ENCODE data around the gene PCDH10. TPM values are rescaled to one million over a fixed set of nuclear protein-coding genes. Genes with fewer than 3 reads are reported as not detected.

The PCDH10 gene
- total and polyA plus RNA-seq, 3 donors from 2014 or later: 3.3 to 7.2 (median 5.2) TPM

GRCh38 chr4:133149364-133149695 is 236 bp downstream of the PCDH10 start:
- Histone ChIP-seq H3K4me1 (peaks cover 6% of the 10 kb centered on the region), H3K4me3 (peak overlapping the region; percentile 31 to 49), H3K9me3 (no peaks in the 10 kb centered on the region), H3K27ac (no peak overlapping the region), H3K27me3 (no peaks in the 10 kb centered on the region), H3K36me3 (ENCODE audit: low read depth, missing control alignments) (no peaks in the 10 kb centered on the region)
- TF ChIP-seq, protein P1, sequence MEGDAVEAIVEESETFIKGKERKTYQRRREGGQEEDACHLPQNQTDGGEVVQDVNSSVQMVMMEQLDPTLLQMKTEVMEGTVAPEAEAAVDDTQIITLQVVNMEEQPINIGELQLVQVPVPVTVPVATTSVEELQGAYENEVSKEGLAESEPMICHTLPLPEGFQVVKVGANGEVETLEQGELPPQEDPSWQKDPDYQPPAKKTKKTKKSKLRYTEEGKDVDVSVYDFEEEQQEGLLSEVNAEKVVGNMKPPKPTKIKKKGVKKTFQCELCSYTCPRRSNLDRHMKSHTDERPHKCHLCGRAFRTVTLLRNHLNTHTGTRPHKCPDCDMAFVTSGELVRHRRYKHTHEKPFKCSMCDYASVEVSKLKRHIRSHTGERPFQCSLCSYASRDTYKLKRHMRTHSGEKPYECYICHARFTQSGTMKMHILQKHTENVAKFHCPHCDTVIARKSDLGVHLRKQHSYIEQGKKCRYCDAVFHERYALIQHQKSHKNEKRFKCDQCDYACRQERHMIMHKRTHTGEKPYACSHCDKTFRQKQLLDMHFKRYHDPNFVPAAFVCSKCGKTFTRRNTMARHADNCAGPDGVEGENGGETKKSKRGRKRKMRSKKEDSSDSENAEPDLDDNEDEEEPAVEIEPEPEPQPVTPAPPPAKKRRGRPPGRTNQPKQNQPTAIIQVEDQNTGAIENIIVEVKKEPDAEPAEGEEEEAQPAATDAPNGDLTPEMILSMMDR (IDR thresholded peaks at IDR 0.05): no peak
- TF ChIP-seq POLR2A (IDR thresholded peaks at IDR 0.05): no peak
- intact Hi-C loops (cut with DNase I; ENCODE audit: low total_unique reads): no loop called here
- WGBS, 2 donors: 2% methylated on average over 8 of the region's 8 CpGs
- DNase-seq: no peak

DNA sequence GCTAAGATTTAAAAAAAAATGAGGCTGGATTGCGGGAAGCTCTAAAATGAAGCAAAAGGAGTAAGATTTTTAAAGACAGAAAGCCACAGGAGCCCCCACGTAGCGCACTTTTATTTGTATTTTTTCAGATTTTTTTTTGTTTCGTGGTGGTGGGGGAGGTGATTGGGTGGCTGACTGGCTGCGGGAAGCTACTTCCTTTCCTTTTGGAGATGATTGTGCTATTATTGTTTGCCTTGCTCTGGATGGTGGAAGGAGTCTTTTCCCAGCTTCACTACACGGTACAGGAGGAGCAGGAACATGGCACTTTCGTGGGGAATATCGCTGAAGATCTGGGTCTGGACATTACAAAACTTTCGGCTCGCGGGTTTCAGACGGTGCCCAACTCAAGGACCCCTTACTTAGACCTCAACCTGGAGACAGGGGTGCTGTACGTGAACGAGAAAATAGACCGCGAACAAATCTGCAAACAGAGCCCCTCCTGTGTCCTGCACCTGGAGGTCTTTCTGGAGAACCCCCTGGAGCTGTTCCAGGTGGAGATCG is 908 bp downstream of the PCDH10 start:
- no peak overlapping the region for H3K27ac ChIP-seq
- peak overlapping the region; percentile 31 to 49 for H3K4me3 ChIP-seq
- WGBS, 2 donors: 2% methylated on average over 13 to 17 of the region's 17 CpGs
- H3K27me3 ChIP-seq: no peaks in the 10 kb centered on the region
- H3K36me3 ChIP-seq (ENCODE audit: low read depth, missing control alignments): no peaks in the 10 kb centered on the region
- no peaks in the 10 kb centered on the region for H3K9me3 ChIP-seq
- H3K4me1 ChIP-seq: peaks cover 6% of the 10 kb centered on the region
- no peak for DNase-seq
- intact Hi-C loops (cut with DNase I; ENCODE audit: low total_unique reads): no loop called here
- TF ChIP-seq, protein P1 (IDR thresholded peaks at IDR 0.05): no peak
- TF ChIP-seq POLR2A (IDR thresholded peaks at IDR 0.05): no peak

GRCh38 chr4:133150486-133151340 is 1.6 kb downstream of the PCDH10 start:
- TF ChIP-seq, protein P1 (IDR thresholded peaks at IDR 0.05): no peak
- no peak for TF ChIP-seq POLR2A (IDR thresholded peaks at IDR 0.05)
- no peaks in the 10 kb centered on the region for H3K9me3 ChIP-seq
- DNase-seq: no peak
- H3K27me3 ChIP-seq: no peaks in the 10 kb centered on the region
- H3K27ac ChIP-seq: no peak overlapping the region
- WGBS, 2 donors: 2% methylated on average over 63 of the region's 63 CpGs; no CpG with 5 or more reads in 1 of the 2 donors
- no peaks in the 10 kb centered on the region for H3K36me3 ChIP-seq (ENCODE audit: low read depth, missing control alignments)
- H3K4me3 ChIP-seq: peak overlapping the region; percentile 31 to 49
- intact Hi-C loops (cut with DNase I; ENCODE audit: low total_unique reads): no loop called here
- peaks cover 6% of the 10 kb centered on the region for H3K4me1 ChIP-seq

DNA sequence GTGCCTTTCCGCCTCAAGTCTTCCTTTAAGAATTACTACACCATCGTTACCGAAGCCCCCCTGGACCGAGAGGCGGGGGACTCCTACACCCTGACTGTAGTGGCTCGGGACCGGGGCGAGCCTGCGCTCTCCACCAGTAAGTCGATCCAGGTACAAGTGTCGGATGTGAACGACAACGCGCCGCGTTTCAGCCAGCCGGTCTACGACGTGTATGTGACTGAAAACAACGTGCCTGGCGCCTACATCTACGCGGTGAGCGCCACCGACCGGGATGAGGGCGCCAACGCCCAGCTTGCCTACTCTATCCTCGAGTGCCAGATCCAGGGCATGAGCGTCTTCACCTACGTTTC is 2.2 kb downstream of the PCDH10 start:
- Histone ChIP-seq H3K9me3 (no peaks in the 10 kb centered on the region), H3K27ac (no peak overlapping the region), H3K27me3 (no peaks in the 10 kb centered on the region), H3K4me1 (peaks cover 6% of the 10 kb centered on the region), H3K4me3 (peak overlapping the region; percentile 29 to 49), H3K36me3 (ENCODE audit: low read depth, missing control alignments) (no peaks in the 10 kb centered on the region)
- 1% methylated on average over 26 of the region's 31 CpGs; no CpG with 5 or more reads in 1 of the 2 donors for WGBS, 2 donors
- intact Hi-C loops (cut with DNase I; ENCODE audit: low total_unique reads): no loop called here
- TF ChIP-seq POLR2A (IDR thresholded peaks at IDR 0.05): no peak
- TF ChIP-seq, protein P1 (IDR thresholded peaks at IDR 0.05): no peak
- no peak for DNase-seq

All from testis (tissue), 3 donors.